ENCODE results near the gene ERF.

ERF gene

GRCh38 chr19:42242069-42242511, 12.8 kb downstream of the ERF start:
- no peak for DNase-seq (ENCODE audit: low read depth in 3 of 3)

GRCh38 chr19:42241279-42241678, 13.6 kb downstream of the ERF start:
- DNase-seq (ENCODE audit: low read depth in 3 of 3): no peak

- DNase-seq (ENCODE audit: low read depth in 3 of 3): no peak
Observed at GRCh38 chr19:42239544-42240220, 15.2 kb downstream of the ERF start.

- no peak for DNase-seq (ENCODE audit: low read depth in 3 of 3)
Observed at GRCh38 chr19:42235181-42235580, 19.7 kb downstream of the ERF start.

- DNase-seq (ENCODE audit: low read depth in 3 of 3): no peak
Observed at GRCh38 chr19:42234364-42234763, 20.6 kb downstream of the ERF start.

- no peak for DNase-seq (ENCODE audit: low read depth in 3 of 3)
Observed at GRCh38 chr19:42233678-42234292, 21.1 kb downstream of the ERF start.

- DNase-seq (ENCODE audit: low read depth in 3 of 3): no peak
Observed at GRCh38 chr19:42233106-42233505, 21.8 kb downstream of the ERF start.

GRCh38 chr19:42232435-42232834, 22.5 kb downstream of the ERF start:
- no peak for DNase-seq (ENCODE audit: low read depth in 3 of 3)

GRCh38 chr19:42230571-42230970, 24.4 kb downstream of the ERF start:
- no peak for DNase-seq (ENCODE audit: low read depth in 3 of 3)

- no peak for DNase-seq (ENCODE audit: low read depth in 3 of 3)
Observed at GRCh38 chr19:42229855-42230351, 25.0 kb downstream of the ERF start.

GRCh38 chr19:42229301-42229854, 25.6 kb downstream of the ERF start:
- no peak for DNase-seq (ENCODE audit: low read depth in 3 of 3)

- no peak for DNase-seq (ENCODE audit: low read depth in 3 of 3)
Observed at GRCh38 chr19:42228641-42229040, 26.3 kb downstream of the ERF start.

GRCh38 chr19:42226886-42227285, 28.0 kb downstream of the ERF start:
- DNase-seq (ENCODE audit: low read depth in 3 of 3): no peak

GRCh38 chr19:42225718-42226292, 29.1 kb downstream of the ERF start:
- no peak for DNase-seq (ENCODE audit: low read depth in 3 of 3)

GRCh38 chr19:42224940-42225717, 29.8 kb downstream of the ERF start:
- DNase-seq (ENCODE audit: low read depth in 3 of 3): no peak

GRCh38 chr19:42220751-42221097, 34.2 kb downstream of the ERF start:
- DNase-seq (ENCODE audit: low read depth in 3 of 3): no peak

- DNase-seq (ENCODE audit: low read depth in 3 of 3): peak; percentile 89 to 98 (median 95)
Observed at GRCh38 chr19:42219812-42220750, 34.8 kb downstream of the ERF start, which contains the start of gene ZNF526. TSS of gene ZNF526 (plus strand) at chr19:42220312. CDS start at chr19:42224404, 4,092 bp downstream.

- DNase-seq (ENCODE audit: low read depth in 3 of 3): peak; percentile 99
Observed at GRCh38 chr19:42217520-42218437, 37.1 kb downstream of the ERF start, which contains the start of gene DEDD2. TSS of gene DEDD2 (minus strand) at chr19:42217677. CDS start at chr19:42217007, 670 bp downstream.
